ENCODE measurements around the gene REXO5.

Gene REXO5

GRCh38 chr16:20894388-20894787, 88.1 kb downstream of the REXO5 start:
- peaks cover 5% of the 10 kb centered on the region for H3K79me2 ChIP-seq (ENCODE audit: insufficient read depth, low read length)
- H3K9me3 ChIP-seq (ENCODE audit: insufficient read depth, low read length, severe bottlenecking): no peaks in the 10 kb centered on the region
- DNase-seq (no peak), ATAC-seq (ENCODE audit: insufficient read depth, low read depth) (no peak)
- H3K36me3 ChIP-seq (ENCODE audit: insufficient read depth, low read length): no peaks in the 10 kb centered on the region; the same call in 1 of the 2 replicates
- no peak overlapping the region for H3K9ac ChIP-seq (ENCODE audit: low read depth, low read length)
- H3K4me1 ChIP-seq (ENCODE audit: insufficient read depth, low read length): peaks cover 10% of the 10 kb centered on the region
- no peak for TF ChIP-seq CTCF (IDR thresholded peaks at IDR 0.05; ENCODE audit: borderline replicate concordance, extremely low read depth, low read length, poor library complexity, severe bottlenecking)
- no peak for TF ChIP-seq EZH2 (IDR thresholded peaks at IDR 0.05; ENCODE audit: borderline replicate concordance, low read depth, low read length, severe bottlenecking)
- H3K4me2 ChIP-seq (ENCODE audit: insufficient read depth, low read length): no peak overlapping the region
- H4K20me1 ChIP-seq (ENCODE audit: insufficient read depth, low read length): 0 out of 2 replicates have a peak, but pooled peaks cover 2% of the 10 kb centered on the region
- no peak overlapping the region for H3K4me3 ChIP-seq (ENCODE audit: low read depth in 1 of 2, low read length in 2 of 2)
- no peak overlapping the region for H3K27ac ChIP-seq (ENCODE audit: low read length)
- no peaks in the 10 kb centered on the region for H3K27me3 ChIP-seq (ENCODE audit: insufficient read depth, low read length, poor library complexity)
- no peak overlapping the region for H2AFZ ChIP-seq (ENCODE audit: low read depth, low read length)

- Histone ChIP-seq H3K79me2 (ENCODE audit: insufficient read depth, low read length) (peaks cover 19% of the 10 kb centered on the region), H4K20me1 (ENCODE audit: insufficient read depth, low read length) (no peaks in the 10 kb centered on the region)
- TF ChIP-seq EZH2 (IDR thresholded peaks at IDR 0.05; ENCODE audit: borderline replicate concordance, low read depth, low read length, severe bottlenecking) (no peak), CTCF (IDR thresholded peaks at IDR 0.05; ENCODE audit: borderline replicate concordance, extremely low read depth, low read length, poor library complexity, severe bottlenecking) (no peak)
Measured at GRCh38 chr16:20897253-20897897, 91.0 kb downstream of the REXO5 start.

GRCh38 chr16:20897922-20898321, 91.6 kb downstream of the REXO5 start:
- Histone ChIP-seq H3K27me3 (ENCODE audit: insufficient read depth, low read length, poor library complexity) (no peaks in the 10 kb centered on the region), H3K79me2 (ENCODE audit: insufficient read depth, low read length) (peaks cover 19% of the 10 kb centered on the region), H3K27ac (ENCODE audit: low read length) (no peak overlapping the region), H3K9me3 (ENCODE audit: insufficient read depth, low read length, severe bottlenecking) (no peaks in the 10 kb centered on the region), H3K4me2 (ENCODE audit: insufficient read depth, low read length) (no peak overlapping the region), H4K20me1 (ENCODE audit: insufficient read depth, low read length) (no peaks in the 10 kb centered on the region), H3K36me3 (ENCODE audit: insufficient read depth, low read length) (no peaks in the 10 kb centered on the region; the same call in 1 of the 2 replicates), H2AFZ (ENCODE audit: low read depth, low read length) (no peak overlapping the region), H3K4me3 (ENCODE audit: low read depth in 1 of 2, low read length in 2 of 2) (no peak overlapping the region), H3K4me1 (ENCODE audit: insufficient read depth, low read length) (peaks cover 34% of the 10 kb centered on the region), H3K9ac (ENCODE audit: low read depth, low read length) (no peak overlapping the region)
- DNase-seq: no peak
- TF ChIP-seq EZH2 (IDR thresholded peaks at IDR 0.05; ENCODE audit: borderline replicate concordance, low read depth, low read length, severe bottlenecking) (no peak), CTCF (IDR thresholded peaks at IDR 0.05; ENCODE audit: borderline replicate concordance, extremely low read depth, low read length, poor library complexity, severe bottlenecking) (no peak)
- no peak for ATAC-seq (ENCODE audit: insufficient read depth, low read depth)

More at GRCh38 chr16:20897253-20897897, 91.0 kb downstream of the REXO5 start:
- Histone ChIP-seq H3K4me1 (ENCODE audit: insufficient read depth, low read length) (peaks cover 28% of the 10 kb centered on the region), H3K27ac (ENCODE audit: low read length) (no peak overlapping the region), H2AFZ (ENCODE audit: low read depth, low read length) (no peak overlapping the region), H3K4me2 (ENCODE audit: insufficient read depth, low read length) (no peak overlapping the region), H3K9me3 (ENCODE audit: insufficient read depth, low read length, severe bottlenecking) (no peaks in the 10 kb centered on the region), H3K9ac (ENCODE audit: low read depth, low read length) (no peak overlapping the region), H3K27me3 (ENCODE audit: insufficient read depth, low read length, poor library complexity) (no peaks in the 10 kb centered on the region), H3K4me3 (ENCODE audit: low read depth in 1 of 2, low read length in 2 of 2) (no peak overlapping the region), H3K36me3 (ENCODE audit: insufficient read depth, low read length) (no peaks in the 10 kb centered on the region; the same call in 1 of the 2 replicates)
- DNase-seq (no peak), ATAC-seq (ENCODE audit: insufficient read depth, low read depth) (no peak)
